Measurements from ENCODE around the gene NAALADL2. TPM values are rescaled to one million over a fixed set of nuclear protein-coding genes. Genes with fewer than 3 reads are reported as not detected.

NAALADL2 gene
- total RNA-seq, 4 donors from 2014 or later: 0.85 to 6.3 (median 1.6) TPM

DNA sequence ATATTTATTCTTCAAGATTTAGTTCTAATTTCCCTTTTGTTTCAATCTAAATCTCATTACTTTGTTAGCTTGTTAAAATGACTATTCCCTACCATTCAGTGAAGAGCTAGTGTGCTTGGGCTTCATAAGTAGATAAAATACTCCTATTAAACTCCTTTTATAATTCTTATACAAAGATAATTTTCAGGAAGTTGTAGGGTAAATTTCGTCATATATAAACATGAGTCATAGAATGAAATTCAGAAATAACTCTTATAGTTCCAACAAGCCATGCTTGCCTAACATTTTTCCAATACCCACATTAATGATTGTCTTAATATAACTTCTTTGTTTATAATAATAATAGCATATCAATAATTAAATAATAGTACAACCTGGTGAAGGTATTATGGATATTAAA, 407.3 kb downstream of the NAALADL2 start:
- no peaks in the 10 kb centered on the region for H3K9me3 ChIP-seq
- no peak overlapping the region for H3K27ac ChIP-seq
- H3K27me3 ChIP-seq: no peaks in the 10 kb centered on the region
- DNase-seq: no peak
- intact Hi-C loops (cut with DNase I): no loop called here
- 14 to 24% methylated on average over 1 of the region's 1 CpG for WGBS, 2 donors
- no peaks in the 10 kb centered on the region for H3K4me1 ChIP-seq
- no peaks in the 10 kb centered on the region for H3K36me3 ChIP-seq
- no peak for TF ChIP-seq CTCF (IDR thresholded peaks at IDR 0.05)
- no peak for TF ChIP-seq POLR2A (IDR thresholded peaks at IDR 0.05)
- no peak overlapping the region for H3K4me3 ChIP-seq

DNA sequence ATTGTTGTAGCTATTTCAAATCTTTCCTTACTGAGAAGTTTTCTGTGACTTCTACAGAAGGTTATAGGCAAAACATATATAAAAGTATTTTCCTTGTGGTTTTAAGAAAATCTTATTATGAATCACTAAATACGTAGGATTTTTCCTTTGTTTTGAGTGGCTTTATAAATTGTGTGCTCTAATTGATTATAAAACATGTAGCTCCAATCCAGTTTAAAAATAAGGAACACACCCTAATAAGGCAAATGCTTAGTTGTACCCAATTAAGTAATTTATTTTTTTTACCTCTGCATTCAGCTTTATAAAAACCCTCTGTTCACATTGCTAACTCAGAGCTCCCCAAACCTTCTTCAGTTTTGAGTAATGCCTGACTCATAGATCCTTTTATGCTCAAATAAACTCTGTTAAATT, 408.0 kb downstream of the NAALADL2 start:
- no peak overlapping the region for H3K4me3 ChIP-seq
- H3K36me3 ChIP-seq: no peaks in the 10 kb centered on the region
- intact Hi-C loops (cut with DNase I): no loop called here
- H3K4me1 ChIP-seq: no peaks in the 10 kb centered on the region
- no peak for TF ChIP-seq CTCF (IDR thresholded peaks at IDR 0.05)
- TF ChIP-seq POLR2A (IDR thresholded peaks at IDR 0.05): no peak
- 41 to 53% methylated on average over 1 of the region's 1 CpG for WGBS, 2 donors
- no peaks in the 10 kb centered on the region for H3K9me3 ChIP-seq
- no peak overlapping the region for H3K27ac ChIP-seq
- H3K27me3 ChIP-seq: no peaks in the 10 kb centered on the region
- no peak for DNase-seq

DNA sequence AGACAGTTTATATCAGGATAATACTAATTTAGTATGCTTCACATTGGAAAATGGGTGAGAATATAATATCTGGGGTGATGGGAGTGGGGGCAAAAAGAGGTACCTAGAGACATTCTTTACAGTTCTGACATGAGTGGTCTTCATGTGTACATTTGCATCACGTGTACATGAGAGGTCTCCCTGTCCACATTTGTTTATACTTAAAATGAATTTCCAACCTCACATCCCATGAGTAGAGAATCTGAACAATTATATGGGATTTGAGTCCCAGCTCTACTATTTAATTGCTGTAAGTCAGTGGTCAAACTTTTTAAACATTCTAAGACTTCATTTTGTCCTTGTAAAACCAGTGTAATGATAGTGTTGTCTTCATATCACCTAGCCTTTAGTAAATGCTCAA, 408.4 kb downstream of the NAALADL2 start:
- no peak for TF ChIP-seq POLR2A (IDR thresholded peaks at IDR 0.05)
- TF ChIP-seq CTCF (IDR thresholded peaks at IDR 0.05): no peak
- Histone ChIP-seq H3K27me3 (no peaks in the 10 kb centered on the region), H3K4me3 (no peak overlapping the region), H3K27ac (no peak overlapping the region), H3K9me3 (no peaks in the 10 kb centered on the region), H3K4me1 (no peaks in the 10 kb centered on the region), H3K36me3 (no peaks in the 10 kb centered on the region)
- 0 to 27% methylated on average over 1 of the region's 1 CpG for WGBS, 2 donors
- intact Hi-C loops (cut with DNase I): no loop called here
- DNase-seq: no peak

DNA sequence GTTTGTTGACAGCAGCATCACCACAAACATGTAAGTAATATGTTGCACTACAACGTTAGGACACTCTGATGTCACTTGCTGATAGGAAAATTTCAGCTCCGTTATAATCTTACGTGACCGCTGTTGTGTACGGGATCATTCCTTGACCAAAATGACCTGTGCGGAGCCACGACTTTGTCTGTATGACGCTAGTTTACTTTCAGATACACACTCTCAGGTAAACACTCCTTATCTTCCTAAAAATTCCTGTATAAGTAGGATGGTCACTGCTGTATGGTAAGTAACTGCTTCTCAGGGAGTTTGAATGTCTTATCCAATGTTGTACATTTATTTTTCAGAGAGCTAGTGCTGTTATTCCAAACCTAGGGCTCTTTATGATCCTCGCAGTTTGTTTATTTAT, 410.3 kb downstream of the NAALADL2 start:
- Histone ChIP-seq H3K27me3 (no peaks in the 10 kb centered on the region), H3K27ac (no peak overlapping the region), H3K9me3 (no peaks in the 10 kb centered on the region), H3K4me3 (no peak overlapping the region), H3K36me3 (no peaks in the 10 kb centered on the region), H3K4me1 (no peaks in the 10 kb centered on the region)
- WGBS, 2 donors: 90 to 93% methylated on average over 9 of the region's 9 CpGs
- no peak for TF ChIP-seq CTCF (IDR thresholded peaks at IDR 0.05)
- TF ChIP-seq POLR2A (IDR thresholded peaks at IDR 0.05): no peak
- no peak for DNase-seq
- intact Hi-C loops (cut with DNase I): no loop called here

GRCh38 chr3:175270198-175270837, 411.2 kb downstream of the NAALADL2 start:
- intact Hi-C loops (cut with DNase I): no loop called here
- no peak for DNase-seq
- Histone ChIP-seq H3K4me3 (no peak overlapping the region), H3K4me1 (no peaks in the 10 kb centered on the region), H3K36me3 (no peaks in the 10 kb centered on the region), H3K27ac (no peak overlapping the region), H3K9me3 (no peaks in the 10 kb centered on the region), H3K27me3 (no peaks in the 10 kb centered on the region)
- 52 to 53% methylated on average over 5 of the region's 5 CpGs for WGBS, 2 donors
- no peak for TF ChIP-seq POLR2A (IDR thresholded peaks at IDR 0.05)
- TF ChIP-seq CTCF (IDR thresholded peaks at IDR 0.05): no peak
